MG63 (cell line): ENCODE data around the gene SORL1. TPM values are rescaled to one million over a fixed set of nuclear protein-coding genes. Genes with fewer than 3 reads are reported as not detected.

Source experiments
- DNase-seq: peaks from one replicate; pipeline ENCODE4 v3.0.0-alpha.2; 2020
- H3K27me3 ChIP-seq: fragments of 250-450 bp; sonication (Bioruptor Pico); 2 replicates; pipeline ENCODE4 v1.5.1; 2020; ENCODE audit warnings: mild to moderate bottlenecking, moderate library complexity
- H3K36me3 ChIP-seq: fragments of 250-450 bp; sonication (Bioruptor Pico); 2 replicates; pipeline ENCODE4 v1.5.1; 2020; ENCODE audit warnings: mild to moderate bottlenecking, moderate library complexity
- H3K4me3 ChIP-seq: fragments of 250-450 bp; sonication (Bioruptor Pico); 2 replicates; pipeline ENCODE4 v1.5.1; 2020; ENCODE audit warnings: mild to moderate bottlenecking, moderate library complexity
- H3K9me3 ChIP-seq: fragments of 250-450 bp; sonication (Bioruptor Pico); 2 replicates; pipeline ENCODE4 v1.5.1; 2020; ENCODE audit warnings: mild to moderate bottlenecking, moderate library complexity
- total RNA-seq: library from RNA; depleted of rRNA; stranded (reverse); fragments of >200 nt; shearing (Covaris generic); gene quantifications from 2 replicates; pipeline ENCODE4 v1.2.3, GENCODE V29; 2014; ENCODE audit warnings: low replicate concordance

Gene SORL1
- total RNA-seq, 1 experiment from 2014 or later: 0.69 TPM

DNA sequence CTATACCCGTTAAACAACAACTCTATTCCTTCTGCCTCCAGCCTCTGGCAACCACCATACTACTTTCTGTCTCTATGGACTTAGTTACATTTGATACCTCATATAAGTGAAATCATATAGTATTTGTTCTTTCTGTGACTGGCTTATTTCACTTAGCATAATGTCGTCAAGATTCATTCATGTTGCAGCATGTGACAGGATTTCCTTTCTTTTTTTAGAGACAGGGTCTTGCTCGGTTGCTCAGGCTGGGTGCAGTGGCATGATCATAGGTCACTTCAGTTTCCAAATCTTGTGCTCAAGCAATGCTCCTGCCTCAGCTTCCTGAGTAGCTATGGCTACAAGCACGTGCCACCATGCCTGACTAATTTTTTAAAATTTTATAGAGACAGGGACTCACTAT, 29.4 kb upstream of the SORL1 start:
- Histone ChIP-seq H3K9me3 (no peaks in the 10 kb centered on the region), H3K4me3 (no peak overlapping the region), H3K27me3 (no peaks in the 10 kb centered on the region; the same call in 1 of the 2 replicates), H3K36me3 (no peaks in the 10 kb centered on the region)
- DNase-seq: no peak

DNA sequence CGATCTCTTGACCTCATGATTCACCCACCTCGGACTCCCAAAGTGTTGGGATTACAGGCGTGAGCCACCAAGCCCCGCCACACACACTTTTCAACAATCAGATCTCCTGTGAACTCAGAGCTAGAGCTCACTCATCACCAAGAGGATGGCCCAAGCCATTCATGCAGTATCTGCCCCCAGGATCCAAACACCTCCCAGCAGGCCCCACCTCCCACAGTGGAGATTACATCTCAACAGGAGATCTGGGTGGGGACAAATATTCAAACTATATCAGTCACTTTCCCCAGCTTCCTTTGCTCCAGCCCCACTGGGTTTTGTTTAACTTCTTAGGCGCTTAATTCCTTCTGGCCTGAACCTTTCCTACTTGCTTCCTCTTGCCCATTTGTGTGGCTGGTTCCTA, 26.3 kb upstream of the SORL1 start:
- Histone ChIP-seq H3K9me3 (no peaks in the 10 kb centered on the region), H3K4me3 (no peak overlapping the region), H3K36me3 (no peaks in the 10 kb centered on the region), H3K27me3 (peaks cover 2% of the 10 kb centered on the region; the same call in 1 of the 2 replicates)
- DNase-seq: no peak

DNA sequence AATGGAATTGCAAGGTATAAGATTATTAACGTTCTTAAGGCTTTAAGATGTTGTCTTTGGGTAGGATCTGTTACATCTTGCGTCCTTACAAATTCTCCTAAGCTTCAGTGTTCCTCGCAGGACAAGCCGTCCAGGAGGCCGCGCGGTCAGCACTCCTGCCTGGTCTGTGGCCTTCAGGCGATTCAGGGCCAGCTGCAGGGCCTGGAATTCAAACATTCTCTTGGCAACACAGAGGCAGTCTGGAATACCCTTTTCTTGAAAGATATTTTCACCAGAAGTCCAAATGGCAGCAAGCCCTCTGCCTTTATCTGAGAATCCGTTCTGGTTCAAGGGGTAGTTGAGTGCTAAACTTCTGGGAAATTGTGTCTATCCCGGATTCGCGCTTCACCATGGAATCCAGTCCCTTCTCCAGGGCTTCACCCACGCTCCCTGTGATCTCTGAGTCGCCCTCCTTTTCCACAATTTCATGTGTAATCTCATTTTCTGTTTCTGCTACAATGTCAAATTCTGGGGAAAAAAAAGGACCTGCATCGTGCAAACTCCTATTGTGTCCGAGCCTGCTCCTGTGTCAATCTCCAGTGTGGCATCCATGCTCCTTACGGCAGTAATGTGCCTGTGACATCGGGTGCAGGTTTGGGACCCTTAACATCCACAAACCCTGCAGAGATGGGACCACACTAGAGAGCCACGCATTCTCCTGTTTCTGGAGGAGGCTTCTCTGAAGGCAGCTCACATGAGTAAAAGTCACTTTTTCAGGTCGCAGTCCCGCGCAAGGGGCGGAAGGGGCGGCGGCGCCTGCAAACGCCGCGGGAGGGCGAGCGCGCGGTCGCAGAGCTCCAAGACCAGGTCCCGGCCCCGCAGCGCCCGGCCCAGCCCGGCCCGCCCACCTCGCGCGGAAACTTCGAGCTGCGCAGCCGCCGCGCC, 25.4 kb upstream of the SORL1 start:
- Histone ChIP-seq H3K9me3 (no peaks in the 10 kb centered on the region), H3K27me3 (peaks cover 2% of the 10 kb centered on the region; the same call in 1 of the 2 replicates), H3K36me3 (no peaks in the 10 kb centered on the region), H3K4me3 (no peak overlapping the region)
- DNase-seq: peak; percentile 24

DNA sequence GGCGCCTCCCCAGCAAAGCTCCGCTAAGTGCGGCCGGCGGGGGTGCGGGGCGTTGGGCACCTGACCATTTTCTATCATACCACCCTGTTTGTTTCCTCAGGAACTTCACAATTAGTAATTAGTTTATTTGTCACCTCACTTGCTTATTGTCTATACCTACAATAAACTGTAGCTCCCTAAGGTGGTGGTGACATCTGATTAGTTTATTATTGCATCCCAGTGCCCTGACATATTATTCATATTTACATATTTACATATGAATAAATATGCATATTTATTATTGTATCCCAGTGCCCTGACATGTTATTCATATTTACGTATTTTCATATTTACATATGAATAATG, 24.7 kb upstream of the SORL1 start:
- no peaks in the 10 kb centered on the region for H3K9me3 ChIP-seq

DNA sequence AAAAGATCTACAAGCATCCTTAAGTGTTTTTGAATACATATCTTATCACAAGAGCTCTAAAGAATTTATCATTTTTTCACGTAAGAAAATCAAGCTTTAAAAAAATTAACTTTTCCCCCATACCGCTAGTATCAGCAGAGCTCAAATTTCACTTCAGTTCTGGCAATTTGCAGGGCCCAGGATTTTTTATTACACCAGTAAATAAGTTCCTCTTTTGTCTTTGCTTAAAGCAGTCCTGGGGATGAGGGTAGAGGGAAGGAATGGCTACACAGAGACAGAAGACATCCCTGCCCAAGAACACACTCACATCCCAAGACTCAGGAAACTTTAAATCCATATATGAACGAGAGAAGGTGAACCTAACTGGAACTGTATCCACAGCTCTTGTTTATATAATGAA, 22.6 kb upstream of the SORL1 start:
- no peak for DNase-seq
- no peak overlapping the region for H3K4me3 ChIP-seq
- no peaks in the 10 kb centered on the region for H3K9me3 ChIP-seq
- H3K27me3 ChIP-seq: peaks cover 2% of the 10 kb centered on the region; the same call in 1 of the 2 replicates
- H3K36me3 ChIP-seq: no peaks in the 10 kb centered on the region

More for the DNA sequence above, 24.7 kb upstream of the SORL1 start:
- DNase-seq: no peak
- Histone ChIP-seq H3K27me3 (peaks cover 2% of the 10 kb centered on the region; the same call in 1 of the 2 replicates), H3K4me3 (no peak overlapping the region), H3K36me3 (no peaks in the 10 kb centered on the region)

DNA sequence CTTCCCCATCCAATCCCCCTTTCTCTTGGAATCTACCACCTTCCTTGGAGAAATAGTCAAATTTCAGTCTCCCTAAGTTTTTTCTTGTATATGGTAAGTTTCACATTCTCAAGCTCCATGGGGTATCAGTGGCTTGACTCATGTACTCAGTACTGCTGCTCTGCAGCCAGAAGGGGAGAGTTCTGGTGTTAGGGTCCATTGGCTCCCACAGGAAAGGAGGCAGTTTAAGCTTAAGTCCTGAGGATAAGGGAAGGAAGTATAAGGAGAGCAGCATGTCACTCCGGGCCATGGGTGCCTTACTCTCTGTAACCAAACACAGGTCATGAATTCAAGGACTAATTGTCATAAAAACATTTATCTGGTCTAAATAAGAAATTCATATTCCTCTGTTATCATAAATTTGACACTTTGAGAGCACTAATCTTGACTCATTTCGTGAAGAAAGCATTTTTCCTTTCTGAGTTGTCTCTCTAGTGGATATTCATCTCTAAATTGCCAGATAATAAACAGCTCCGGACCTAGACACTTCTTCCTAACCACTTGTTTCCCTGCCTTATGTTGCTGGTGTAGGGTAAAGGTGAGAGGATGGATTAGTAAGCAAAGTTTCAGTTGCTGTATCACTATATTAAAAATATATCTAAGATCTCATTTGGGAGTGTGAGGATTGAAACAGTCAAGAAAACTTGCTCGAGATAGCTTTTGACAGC, 20.1 kb upstream of the SORL1 start:
- Histone ChIP-seq H3K36me3 (no peaks in the 10 kb centered on the region), H3K9me3 (no peaks in the 10 kb centered on the region), H3K27me3 (peaks cover 2% of the 10 kb centered on the region; the same call in 1 of the 2 replicates), H3K4me3 (no peak overlapping the region)
- DNase-seq: no peak

DNA sequence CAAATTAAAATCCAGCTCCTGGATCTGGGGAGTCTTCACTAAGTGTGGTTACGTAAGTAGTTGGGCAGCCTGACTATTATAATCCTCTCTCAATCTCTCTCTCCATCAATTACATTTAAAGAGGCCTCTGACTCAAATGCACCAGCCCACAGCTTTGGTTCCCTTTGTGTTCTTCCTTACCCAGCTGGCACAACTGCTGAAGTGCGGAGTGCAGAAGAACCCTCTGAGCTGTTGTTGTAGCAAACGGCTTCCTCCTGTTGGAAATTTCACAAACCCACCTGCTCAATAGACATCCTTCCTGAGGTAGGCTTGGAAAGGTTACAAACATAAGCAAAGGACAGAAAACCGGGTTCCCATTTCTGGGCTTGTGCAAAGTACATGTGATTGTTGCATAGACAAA, 17.0 kb upstream of the SORL1 start:
- Histone ChIP-seq H3K9me3 (no peaks in the 10 kb centered on the region), H3K36me3 (no peaks in the 10 kb centered on the region), H3K4me3 (no peak overlapping the region), H3K27me3 (no peaks in the 10 kb centered on the region)
- no peak for DNase-seq

DNA sequence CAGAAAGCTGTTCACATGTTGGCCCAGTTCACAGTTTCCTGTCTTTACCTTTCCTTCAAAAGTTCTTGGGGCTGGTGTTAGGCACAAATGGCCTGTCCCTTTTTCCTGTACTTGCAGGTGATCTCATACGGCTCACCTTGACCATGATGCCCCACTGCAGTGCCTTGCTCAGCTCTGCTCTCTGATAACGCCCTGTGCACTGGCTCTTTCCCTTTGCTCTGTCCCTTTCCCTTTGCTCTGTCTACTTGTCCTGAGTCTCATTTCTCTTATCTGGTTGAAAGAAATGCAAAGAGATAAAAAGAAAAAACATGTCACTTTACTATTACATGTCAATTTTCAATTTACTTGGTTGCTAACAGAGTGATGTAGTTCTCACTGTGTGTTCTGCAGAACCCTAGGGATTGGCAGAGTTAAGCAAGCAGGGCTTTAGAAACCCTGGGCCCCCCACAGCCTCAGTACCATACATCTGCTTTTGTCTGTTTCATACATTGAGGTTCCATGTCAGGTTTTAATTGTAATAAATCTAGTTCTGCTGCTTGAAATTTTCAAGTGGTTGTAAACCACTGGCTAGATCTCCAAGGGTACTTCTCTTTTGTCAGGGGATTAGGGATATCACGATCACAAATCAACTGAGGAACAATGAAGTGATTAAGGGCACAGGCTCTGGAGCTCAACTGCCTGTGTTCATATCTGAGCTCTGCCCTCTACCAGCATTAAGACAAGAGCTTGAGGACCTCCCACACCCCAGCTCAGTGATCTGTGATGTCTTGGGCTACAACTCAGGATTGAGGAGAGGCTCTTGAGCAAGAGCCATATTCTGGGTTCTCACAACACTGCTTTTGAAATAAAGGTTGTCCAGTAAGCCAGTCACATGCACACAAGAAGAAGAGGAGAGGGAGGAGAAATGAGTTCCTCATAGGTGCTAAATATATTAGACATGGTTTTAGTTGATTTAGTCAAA, 16.3 kb upstream of the SORL1 start:
- H3K27me3 ChIP-seq: no peaks in the 10 kb centered on the region

DNA sequence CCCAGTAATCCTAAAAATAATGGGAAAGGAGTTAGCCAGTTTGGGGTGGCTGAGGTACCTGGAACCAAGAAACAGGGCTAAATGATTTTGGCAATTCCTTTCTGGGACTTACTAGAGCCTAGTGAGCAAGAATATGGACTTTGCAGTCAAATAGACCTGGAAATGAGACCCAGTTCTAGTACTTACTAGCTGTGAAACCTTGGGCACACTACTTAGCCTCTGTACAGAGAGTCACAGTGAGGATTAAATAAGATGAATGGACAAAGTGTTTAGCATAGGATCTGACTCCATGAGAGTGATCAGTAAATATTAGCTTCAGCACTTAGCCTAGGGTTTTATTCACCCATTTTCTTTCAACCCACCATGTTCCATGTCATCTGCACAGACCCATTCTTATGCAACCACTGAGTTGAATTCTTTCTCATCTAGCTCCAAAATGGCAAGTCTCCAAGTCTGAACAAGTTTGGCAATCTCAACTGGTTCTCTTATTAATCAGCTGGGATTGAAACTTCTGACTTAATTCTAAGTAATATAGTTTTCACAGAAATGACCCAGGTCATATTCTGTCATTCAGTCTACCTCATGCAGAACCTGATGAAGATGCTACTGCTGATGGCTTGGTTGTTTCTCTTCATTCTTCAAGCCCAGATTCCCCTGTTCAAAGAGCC, 15.0 kb upstream of the SORL1 start:
- Histone ChIP-seq H3K36me3 (no peaks in the 10 kb centered on the region), H3K4me3 (no peak overlapping the region), H3K9me3 (no peaks in the 10 kb centered on the region), H3K27me3 (no peaks in the 10 kb centered on the region)
- no peak for DNase-seq

More for the DNA sequence above, 16.3 kb upstream of the SORL1 start:
- DNase-seq: no peak
- Histone ChIP-seq H3K9me3 (no peaks in the 10 kb centered on the region), H3K36me3 (no peaks in the 10 kb centered on the region), H3K4me3 (no peak overlapping the region)

DNA sequence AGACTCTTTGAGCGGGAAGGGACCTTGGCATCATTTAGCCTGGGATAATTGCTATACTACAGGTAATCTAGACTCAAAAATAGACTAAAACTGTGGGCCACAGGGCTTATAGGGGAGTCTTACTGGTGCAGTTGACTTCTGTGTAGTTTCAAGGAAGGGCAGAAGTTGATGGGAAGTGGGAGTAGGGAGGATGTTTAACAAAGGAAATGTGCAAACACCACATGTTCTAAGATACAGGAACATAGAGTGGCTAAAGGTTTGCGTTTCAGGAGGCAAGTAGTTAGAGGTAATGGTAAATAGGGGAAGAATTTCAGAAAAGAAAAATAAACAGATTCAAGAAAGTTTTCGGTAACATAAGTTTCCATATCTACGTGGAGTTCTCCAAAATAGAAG, 14.4 kb upstream of the SORL1 start:
- no peak for DNase-seq
- Histone ChIP-seq H3K27me3 (no peaks in the 10 kb centered on the region), H3K36me3 (no peaks in the 10 kb centered on the region), H3K4me3 (no peak overlapping the region), H3K9me3 (no peaks in the 10 kb centered on the region)

DNA sequence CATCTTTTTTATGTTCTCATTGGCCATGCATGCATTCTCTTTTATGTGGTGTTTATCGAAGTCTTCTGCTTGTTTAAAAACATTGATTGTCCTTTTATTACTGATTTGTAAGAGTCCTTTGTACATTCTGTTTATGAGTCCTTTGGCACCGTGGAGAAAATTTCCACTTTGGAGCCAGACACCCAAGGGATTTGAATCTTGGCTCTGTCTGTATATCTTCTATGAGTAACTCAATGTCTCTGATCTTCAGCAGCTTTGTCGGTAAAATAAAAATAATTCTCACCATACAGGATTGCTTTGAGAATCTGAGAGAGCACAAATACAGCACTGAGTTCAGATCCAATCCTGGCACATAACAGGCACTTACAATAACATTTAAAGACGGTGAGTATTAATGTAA, 12.8 kb upstream of the SORL1 start:
- no peaks in the 10 kb centered on the region for H3K36me3 ChIP-seq
- no peaks in the 10 kb centered on the region for H3K27me3 ChIP-seq
- H3K4me3 ChIP-seq: no peak overlapping the region
- DNase-seq: no peak
- no peaks in the 10 kb centered on the region for H3K9me3 ChIP-seq

DNA sequence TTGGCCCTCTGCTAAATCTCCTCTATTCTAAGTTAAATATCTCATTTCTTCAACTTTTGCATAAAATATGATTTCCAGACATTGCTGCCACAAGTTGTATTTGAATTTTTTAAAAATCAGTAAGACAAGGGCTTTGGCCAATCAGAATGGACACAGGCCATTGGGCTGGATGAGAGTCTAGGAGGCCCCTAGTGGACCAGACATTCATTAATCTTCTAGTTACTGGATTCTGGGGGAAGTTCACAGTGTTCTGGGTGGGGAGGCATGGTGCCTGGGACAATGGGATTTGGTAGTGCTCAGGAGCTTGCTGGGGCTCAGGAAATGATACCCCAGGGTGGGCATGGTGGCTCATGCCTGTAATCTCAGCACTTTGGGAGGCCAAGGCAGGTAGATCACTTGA, 12.4 kb upstream of the SORL1 start:
- H3K27me3 ChIP-seq: no peaks in the 10 kb centered on the region
- no peaks in the 10 kb centered on the region for H3K9me3 ChIP-seq
- no peak for DNase-seq
- H3K36me3 ChIP-seq: no peaks in the 10 kb centered on the region
- no peak overlapping the region for H3K4me3 ChIP-seq

DNA sequence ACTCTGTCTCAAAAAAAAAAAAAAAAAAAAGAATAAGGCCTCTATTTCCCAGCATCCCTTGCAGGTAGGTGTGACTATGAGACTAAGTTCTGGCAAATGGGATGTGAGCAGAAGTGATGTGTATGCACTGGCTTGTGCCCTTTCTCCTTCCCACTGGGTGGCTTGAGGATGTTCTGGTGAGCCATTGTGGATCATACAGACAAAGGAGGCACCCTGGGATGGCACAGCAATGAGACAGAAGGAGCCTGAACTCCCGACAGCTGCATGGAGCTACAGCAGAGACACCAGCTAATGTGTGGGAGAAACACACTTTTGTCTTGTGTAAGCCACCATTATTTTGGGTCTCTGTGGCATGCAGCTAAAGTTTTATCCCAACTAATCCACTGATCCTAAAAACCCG, 10.6 kb upstream of the SORL1 start:
- Histone ChIP-seq H3K36me3 (no peaks in the 10 kb centered on the region), H3K27me3 (no peaks in the 10 kb centered on the region), H3K9me3 (no peaks in the 10 kb centered on the region), H3K4me3 (no peak overlapping the region)
- no peak for DNase-seq

DNA sequence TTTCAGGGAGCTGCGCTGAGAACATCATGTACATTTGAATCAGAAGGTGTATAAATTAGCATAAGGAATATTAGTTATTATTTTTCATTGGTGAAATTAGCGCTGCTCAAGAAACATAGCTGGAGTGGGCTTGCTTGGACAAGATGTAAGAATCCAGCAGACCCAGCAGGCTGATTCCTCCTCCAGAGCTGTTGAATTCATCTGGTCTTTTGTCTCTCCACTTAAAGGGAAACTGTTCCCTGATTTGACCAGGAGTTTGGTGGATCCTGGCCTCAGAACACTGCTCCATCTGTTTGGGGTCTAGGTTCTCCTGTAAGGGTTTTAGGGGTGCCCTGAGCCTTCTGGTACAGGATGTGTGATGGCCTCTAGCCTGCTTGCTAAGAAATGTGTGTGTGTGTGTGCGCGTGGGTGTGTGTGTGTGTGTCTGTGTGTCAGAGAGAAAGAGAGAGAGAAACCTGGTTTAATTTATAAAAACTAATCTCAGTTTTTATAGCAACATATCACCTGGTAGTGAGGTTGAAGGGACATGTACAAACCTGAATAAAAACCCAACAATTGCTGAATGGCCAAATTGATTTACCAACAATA, 8.3 kb upstream of the SORL1 start:
- no peaks in the 10 kb centered on the region for H3K27me3 ChIP-seq

DNA sequence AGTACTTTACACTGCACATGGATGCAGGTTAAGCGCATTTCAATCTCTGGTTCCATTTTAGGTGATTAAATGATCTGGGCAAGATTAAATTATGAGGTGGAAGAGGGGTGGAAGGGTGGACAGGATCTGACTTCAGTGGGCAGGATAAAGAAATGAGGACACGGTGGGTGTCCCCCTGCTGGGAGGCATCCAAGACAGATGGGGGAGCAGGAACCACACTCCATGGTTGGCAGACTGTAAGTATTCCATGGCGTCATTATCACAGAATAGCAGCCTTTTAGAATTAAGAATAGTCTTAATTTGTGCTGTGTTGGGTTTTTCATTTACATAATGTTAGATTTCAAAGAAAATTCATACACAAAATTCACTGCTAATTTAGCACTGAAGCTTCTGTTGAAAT, 7.6 kb upstream of the SORL1 start:
- no peaks in the 10 kb centered on the region for H3K36me3 ChIP-seq
- no peaks in the 10 kb centered on the region for H3K27me3 ChIP-seq
- no peak for DNase-seq
- no peak overlapping the region for H3K4me3 ChIP-seq
- no peaks in the 10 kb centered on the region for H3K9me3 ChIP-seq

More for the DNA sequence above, 8.3 kb upstream of the SORL1 start:
- Histone ChIP-seq H3K4me3 (no peak overlapping the region), H3K9me3 (no peaks in the 10 kb centered on the region), H3K36me3 (no peaks in the 10 kb centered on the region)
- DNase-seq: no peak
